Measurements from ENCODE around the gene NTM.

DNA sequence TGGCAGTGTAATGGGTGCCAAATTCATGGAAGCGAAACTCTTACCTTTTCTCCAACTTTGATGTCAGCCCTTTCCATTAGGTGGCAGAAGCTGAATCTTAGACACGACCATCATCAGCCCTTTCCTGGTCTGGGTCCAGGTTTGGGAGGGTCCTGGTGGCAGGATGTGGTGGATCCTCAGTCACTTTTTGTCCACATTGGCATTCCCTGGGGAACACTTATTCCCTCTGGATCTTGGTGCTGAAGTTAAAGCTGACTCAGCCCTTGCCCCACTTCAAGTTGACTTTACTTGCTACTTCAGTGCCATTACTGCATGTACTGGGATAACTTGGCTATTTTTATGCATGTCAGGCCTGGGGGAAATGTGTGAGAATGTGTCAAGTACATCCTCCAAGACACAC is 16.6 kb upstream of the NTM start:
- no peak for TF ChIP-seq CTCF (IDR thresholded peaks at IDR 0.05)
- TF ChIP-seq POLR2A (IDR thresholded peaks at IDR 0.05): no peak

Data from esophagus squamous epithelium (tissue), 4 donors.